HCT116 (cell line): ENCODE results near the gene MRAP2.

Source experiments
- CTCF ChIP-seq, 3 experiments: fragments of 200-600 bp in 1 of 3; sonication (generic) in 1 of 3; IDR thresholded peaks in 2 of 3; conservative IDR thresholded peaks in 1 of 3; 2 replicates each; pipeline ENCODE4 v1.5.1; 2012 to 2017; ENCODE audit warnings: low read depth in 2 of 3, low read length in 2 of 3, antibody characterized with exemption in 1 of 3, borderline replicate concordance in 1 of 3, control low read depth in 1 of 3, mild to moderate bottlenecking in 1 of 3, mixed read lengths in 1 of 3, mixed run types in 1 of 3, moderate library complexity in 1 of 3; ENCODE audit not compliant: insufficient read depth in 1 of 3
- MAX ChIP-seq: IDR thresholded peaks from 2 replicates; pipeline ENCODE4 v1.6.1; 2012

GRCh38 chr6:84013354-84013753, 20.2 kb upstream of the MRAP2 start:
- TF ChIP-seq CTCF (IDR thresholded peaks at IDR 0.05 in 2 of 3, conservative IDR thresholded peaks at IDR 0.05 in 1 of 3; ENCODE audit: borderline replicate concordance in 1 of 3, insufficient read depth in 1 of 3, low read depth in 2 of 3, low read length in 2 of 3) (no peak), MAX (no peak)
